Kidney epithelial cell (primary cell): ENCODE results near the gene COPZ1. TPM values are rescaled to one million over a fixed set of nuclear protein-coding genes. Genes with fewer than 3 reads are reported as not detected.

Experiments
- DNase-seq: peaks from one replicate; pipeline ENCODE4 v3.0.0-alpha.2; 2010; ENCODE audit warnings: low read depth
- H3K27me3 ChIP-seq: 2 replicates; pipeline ENCODE4 v1.6.0; 2011; ENCODE audit warnings: low read length; ENCODE audit not compliant: control insufficient read depth, insufficient read depth
- H3K36me3 ChIP-seq: 2 replicates; pipeline ENCODE4 v1.5.1; 2011; ENCODE audit warnings: low read length; ENCODE audit not compliant: control insufficient read depth, insufficient read depth
- H3K4me3 ChIP-seq: 2 replicates; pipeline ENCODE4 v1.5.1; 2011; ENCODE audit warnings: low read depth, mild to moderate bottlenecking, control low read depth, low read length
- CTCF ChIP-seq: IDR thresholded peaks from 2 replicates; pipeline ENCODE4 v1.5.1; 2011; ENCODE audit warnings: mild to moderate bottlenecking, moderate library complexity, low read length, control low read depth, inconsistent platforms; ENCODE audit not compliant: insufficient read depth, poor library complexity, severe bottlenecking
- total RNA-seq: library from RNA; depleted of rRNA; stranded (reverse); fragments of >200 nt; gene quantifications from 2 replicates; pipeline ENCODE4 v1.2.3, GENCODE V29; 2015

The COPZ1 gene
- total RNA-seq, 1 donor from 2014 or later, result 157 TPM

DNA sequence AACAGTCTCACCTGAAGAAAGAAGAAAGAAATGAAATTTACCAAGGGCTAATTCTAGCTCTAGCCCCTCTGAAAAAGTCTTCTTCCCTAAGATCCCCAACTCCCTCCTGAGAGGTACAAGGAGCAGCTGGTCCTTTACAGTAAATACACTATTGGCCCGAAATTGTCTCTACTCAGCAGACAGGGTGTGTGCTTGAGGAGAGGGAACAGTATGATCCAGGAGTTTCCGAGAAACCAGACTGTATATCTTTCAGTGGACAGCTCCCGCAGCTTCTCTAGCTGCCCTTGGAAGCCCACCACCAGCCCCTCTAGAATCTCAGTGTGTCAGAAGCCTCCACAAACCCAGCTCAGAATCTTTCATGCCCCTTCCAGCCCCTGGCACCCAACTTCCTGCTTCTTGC lies 31.3 kb downstream of the COPZ1 start:
- Histone ChIP-seq H3K36me3 (no peaks in the 10 kb centered on the region), H3K27me3 (no peaks in the 10 kb centered on the region), H3K4me3 (no peak overlapping the region)
- DNase-seq, result no peak
- TF ChIP-seq CTCF, result no peak

GRCh38 chr12:54356951-54357356 lies 32.0 kb downstream of the COPZ1 start:
- H3K36me3 ChIP-seq, result no peaks in the 10 kb centered on the region
- H3K4me3 ChIP-seq, result no peak overlapping the region
- H3K27me3 ChIP-seq, result no peaks in the 10 kb centered on the region
- DNase-seq, result no peak
- no peak for TF ChIP-seq CTCF

DNA sequence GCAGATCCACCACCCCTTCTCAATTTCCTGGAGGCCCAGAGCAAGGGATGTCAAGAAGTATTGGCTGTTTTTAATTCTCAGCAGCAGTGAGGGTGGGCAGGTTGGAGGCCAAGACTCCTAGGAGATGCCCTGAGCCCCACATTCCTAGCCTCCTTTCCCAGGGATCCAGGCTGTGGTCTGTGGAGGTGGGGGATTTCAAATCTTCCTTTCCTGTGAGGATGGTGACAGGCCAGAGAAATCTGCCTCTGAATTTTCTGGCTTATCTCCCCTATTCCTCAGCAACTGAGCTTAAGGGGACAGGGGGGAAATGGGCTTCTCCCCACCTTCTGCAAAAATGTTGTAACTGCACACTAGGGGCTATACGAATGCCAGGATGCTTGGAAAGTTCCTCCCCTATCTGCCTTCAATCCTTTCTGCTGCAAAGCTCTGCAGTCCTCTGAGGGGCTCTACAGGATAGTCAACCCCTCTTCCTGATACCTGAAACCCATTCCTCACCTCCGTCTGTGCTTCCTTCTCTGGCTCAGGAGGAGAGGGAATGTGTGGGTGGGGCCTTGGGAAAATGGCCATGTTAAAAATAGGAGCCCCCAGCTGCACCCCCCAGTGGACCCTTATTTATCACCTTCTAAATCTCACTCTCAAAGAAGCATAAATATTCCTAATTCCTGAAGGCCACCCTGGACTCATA lies 32.7 kb downstream of the COPZ1 start:
- Histone ChIP-seq H3K27me3 (no peaks in the 10 kb centered on the region), H3K4me3 (no peak overlapping the region), H3K36me3 (no peaks in the 10 kb centered on the region)
- no peak for TF ChIP-seq CTCF
- DNase-seq, result no peak

DNA sequence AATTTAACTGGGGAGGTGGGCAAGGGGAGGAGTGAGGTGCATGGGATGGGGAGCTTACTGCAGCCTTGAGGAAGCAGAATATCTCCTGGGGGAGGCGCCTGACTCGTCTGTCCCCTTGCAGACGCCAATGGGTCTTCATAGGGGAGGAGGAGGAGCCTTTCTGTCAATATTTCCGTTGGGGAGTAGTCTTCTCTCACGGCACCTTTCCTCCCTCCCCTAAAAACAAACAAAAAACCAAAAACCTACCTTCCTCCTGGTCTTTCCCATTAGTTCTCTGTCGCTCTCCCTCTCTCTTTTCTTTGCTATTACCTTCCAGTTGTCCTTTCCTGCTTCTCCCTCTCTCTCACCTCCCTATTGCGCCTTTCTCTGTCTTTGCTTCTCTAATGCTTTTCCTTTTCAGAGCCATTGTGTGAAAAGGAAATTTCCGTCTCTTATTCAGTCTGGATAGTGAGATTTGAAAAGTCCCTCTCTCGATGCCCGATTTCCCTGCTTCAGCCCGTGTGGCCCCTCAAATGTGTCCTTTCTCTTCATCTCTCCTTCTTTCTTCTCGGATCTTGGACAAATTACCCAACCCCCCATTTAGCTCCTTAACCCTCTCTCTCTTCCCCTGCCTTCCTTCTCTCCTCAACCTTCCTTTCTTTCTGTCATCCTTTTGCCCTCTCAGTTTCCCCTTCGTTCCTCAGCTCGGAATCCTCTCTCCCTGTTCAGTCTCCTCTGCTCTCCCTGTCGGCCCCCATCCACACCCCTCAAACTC lies 33.4 kb downstream of the COPZ1 start:
- H3K4me3 ChIP-seq, result peak overlapping the region; percentile 44
- no peak for DNase-seq
- no peaks in the 10 kb centered on the region for H3K36me3 ChIP-seq
- H3K27me3 ChIP-seq, result no peaks in the 10 kb centered on the region
- TF ChIP-seq CTCF, result no peak

DNA sequence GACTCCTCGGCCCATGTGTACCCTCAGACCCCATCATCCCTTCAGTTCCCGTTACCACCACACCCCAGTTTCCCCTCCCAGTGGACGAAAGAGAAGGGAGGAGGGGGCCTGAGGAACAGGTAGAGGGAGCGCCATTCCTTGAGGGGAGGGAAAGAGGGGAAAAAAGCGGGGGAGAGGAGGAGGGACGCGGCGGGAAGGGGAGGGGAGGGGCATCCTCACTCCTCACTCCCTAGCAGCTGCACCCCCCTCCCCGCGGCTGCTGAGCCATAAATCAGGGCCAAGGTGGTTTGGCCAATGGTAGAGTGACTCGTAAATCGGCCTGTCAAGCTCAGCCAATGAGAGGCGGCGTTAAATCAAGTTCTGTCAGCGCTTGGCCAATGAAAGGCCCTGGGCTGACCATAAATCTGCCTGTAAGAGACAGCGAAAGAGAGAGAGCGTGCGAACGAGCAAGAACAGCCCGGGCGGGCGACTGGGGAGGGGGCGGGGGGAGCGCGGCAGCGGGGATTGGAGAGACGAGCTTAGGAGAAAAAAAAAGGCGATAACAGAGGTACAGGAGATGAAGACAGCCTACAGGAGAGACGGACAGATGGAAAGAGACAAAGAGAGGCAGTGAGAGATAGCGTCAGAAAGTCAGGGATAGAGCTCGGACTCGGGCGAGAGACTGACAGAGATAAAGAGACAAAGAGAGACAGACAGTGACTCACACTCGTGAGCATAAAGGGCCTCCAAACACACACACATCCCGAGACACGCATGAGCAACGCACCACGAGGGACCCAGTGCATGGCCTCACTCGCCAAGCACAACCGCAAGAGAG lies 34.2 kb downstream of the COPZ1 start:
- Histone ChIP-seq H3K27me3 (no peaks in the 10 kb centered on the region), H3K36me3 (no peaks in the 10 kb centered on the region), H3K4me3 (peak overlapping the region; percentile 44)
- TF ChIP-seq CTCF, result no peak
- DNase-seq, result peak; percentile 99
